Body of pancreas (tissue), 4 donors: ENCODE measurements around the gene EVA1C.

Experiments used
- POLR2A ChIP-seq, 3 donors: fragments of 450-650 bp; IDR thresholded peaks; one replicate each; pipeline ENCODE4 v1.6.1; 2016; ENCODE audit warnings: antibody characterized with exemption in 3 of 3, mild to moderate bottlenecking in 2 of 3
- TF ChIP-seq, protein P1 (sequence below), 7 experiments: fragments of 450-650 bp in 4 of 7; fragments of 200-600 bp in 3 of 7; sonication (generic) in 3 of 7; IDR thresholded peaks; one replicate each; pipeline ENCODE4 v1.5.1; 2016 to 2019; ENCODE audit warnings: antibody characterized with exemption in 7 of 7

DNA sequence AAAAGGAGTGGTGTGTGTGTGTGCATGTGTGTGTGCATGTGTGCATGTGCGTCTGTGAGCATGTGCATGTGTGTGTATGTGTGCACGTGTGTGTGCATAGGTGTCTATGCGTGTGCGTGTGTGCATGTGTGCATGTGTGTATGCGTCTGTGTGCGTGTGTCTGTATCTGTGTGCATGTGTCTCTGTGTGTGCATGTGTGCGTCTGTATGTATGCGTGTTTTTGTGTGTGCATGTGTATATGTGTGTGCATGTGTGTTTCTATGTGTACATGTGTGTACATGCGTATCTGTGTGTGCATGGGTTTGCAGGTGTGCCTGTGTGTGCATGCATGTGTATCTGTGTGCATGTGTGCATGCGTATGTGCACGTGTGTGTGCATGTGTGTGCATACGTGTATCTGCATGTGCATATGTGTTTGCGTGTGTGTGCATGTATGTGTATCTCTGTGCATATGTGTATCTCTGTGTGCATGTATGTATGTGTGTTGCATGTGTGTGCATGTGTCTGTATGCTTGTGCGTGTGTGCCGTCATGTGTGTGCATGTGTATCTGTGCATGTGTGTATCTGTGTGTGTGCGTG is 94.9 kb downstream of the EVA1C start:
- no peak for TF ChIP-seq POLR2A (IDR thresholded peaks at IDR 0.05)
- TF ChIP-seq, protein P1, sequence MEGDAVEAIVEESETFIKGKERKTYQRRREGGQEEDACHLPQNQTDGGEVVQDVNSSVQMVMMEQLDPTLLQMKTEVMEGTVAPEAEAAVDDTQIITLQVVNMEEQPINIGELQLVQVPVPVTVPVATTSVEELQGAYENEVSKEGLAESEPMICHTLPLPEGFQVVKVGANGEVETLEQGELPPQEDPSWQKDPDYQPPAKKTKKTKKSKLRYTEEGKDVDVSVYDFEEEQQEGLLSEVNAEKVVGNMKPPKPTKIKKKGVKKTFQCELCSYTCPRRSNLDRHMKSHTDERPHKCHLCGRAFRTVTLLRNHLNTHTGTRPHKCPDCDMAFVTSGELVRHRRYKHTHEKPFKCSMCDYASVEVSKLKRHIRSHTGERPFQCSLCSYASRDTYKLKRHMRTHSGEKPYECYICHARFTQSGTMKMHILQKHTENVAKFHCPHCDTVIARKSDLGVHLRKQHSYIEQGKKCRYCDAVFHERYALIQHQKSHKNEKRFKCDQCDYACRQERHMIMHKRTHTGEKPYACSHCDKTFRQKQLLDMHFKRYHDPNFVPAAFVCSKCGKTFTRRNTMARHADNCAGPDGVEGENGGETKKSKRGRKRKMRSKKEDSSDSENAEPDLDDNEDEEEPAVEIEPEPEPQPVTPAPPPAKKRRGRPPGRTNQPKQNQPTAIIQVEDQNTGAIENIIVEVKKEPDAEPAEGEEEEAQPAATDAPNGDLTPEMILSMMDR (IDR thresholded peaks at IDR 0.05): no peak
